HG02642 (cell line): ENCODE data around the gene SH3BP5.

ENCODE experiments used
- ATAC-seq: cut with Tn5 transposase; IDR thresholded peaks from one replicate; pipeline ENCODE4 v1.9.1; 2021; ENCODE audit warnings: mild to moderate bottlenecking; ENCODE audit not compliant: unreplicated experiment, poor library complexity

The SH3BP5 gene

DNA sequence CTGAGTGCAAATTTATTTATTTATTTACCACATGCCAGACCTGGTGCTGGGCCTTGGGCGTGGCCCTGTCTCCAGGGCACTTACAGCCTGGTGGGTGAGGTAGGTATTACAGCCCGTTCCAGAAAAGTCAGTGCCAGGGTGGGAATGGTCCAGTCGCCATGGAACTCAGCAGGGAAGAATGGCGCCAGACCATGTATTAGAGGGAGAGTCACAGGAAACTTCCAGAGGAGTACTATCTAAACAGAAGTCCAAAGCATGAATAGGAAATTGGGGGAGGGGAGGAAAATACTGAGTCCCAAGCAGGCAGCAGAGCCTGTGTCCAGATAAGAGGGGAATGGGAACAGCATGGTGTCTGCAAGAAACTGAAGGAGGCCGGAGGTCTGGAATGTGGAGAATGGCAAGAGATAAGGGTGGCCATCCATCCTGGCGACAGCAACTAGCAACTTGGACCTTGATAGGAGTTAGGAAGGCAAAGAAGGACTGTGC lies 27.0 kb downstream of the SH3BP5 start:
- ATAC-seq = no peak

DNA sequence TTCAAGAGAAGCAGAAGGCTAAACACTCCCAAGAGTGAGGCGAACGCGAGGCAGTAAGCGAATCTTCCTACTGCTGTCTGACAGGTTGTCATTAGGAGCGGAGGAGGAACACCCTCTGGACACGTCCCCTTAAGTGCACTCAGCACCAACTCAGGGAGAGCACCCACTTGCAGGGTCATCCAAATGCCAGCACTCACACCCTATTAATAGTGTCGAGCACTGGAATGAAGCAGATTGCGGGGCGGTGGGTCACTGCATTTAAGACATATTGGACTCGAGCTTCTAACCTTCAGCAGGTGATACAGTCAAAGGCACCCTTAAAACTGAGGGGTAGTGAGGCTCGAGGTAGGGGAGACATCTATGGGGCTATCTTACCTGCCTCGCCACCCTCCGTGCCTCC lies 28.7 kb downstream of the SH3BP5 start:
- ATAC-seq = no peak

DNA sequence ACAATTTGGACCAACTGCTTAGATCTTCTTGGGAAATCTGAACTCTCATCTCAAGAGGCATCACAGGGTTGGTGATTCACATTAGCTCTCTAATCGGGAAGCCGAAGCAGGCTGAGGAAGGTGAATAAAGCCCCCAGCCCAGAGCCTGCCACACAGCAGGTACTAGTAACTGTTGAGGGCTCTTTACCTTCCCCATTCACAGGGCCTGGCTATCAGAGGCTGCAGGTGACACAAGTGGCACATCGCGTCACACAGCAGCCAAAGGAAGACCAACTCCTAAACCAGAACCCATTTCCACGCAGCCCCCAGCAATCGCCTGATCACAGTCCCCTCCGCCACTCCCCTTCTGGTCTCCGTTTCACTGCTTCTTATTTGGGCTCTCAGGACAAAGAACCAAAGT lies 29.2 kb downstream of the SH3BP5 start:
- no peak for ATAC-seq

DNA sequence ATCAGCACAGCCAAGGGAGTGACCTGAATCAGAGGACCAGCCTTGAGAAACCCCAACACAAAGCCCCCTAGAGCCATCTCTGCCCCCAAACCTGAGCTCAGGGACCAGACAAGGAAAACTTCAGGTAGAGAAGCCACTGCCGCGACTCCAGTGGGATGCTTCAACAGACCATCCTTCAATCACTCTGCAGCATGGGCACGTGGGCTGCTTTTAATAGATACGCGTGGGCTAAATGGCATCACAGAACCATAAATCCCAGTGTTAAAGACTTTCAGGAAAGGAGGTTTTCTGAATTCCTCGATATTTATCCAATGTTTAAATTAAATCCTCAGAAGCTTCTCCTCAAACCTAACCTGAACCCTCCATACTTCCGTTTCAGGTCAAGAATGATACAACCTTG lies 30.6 kb downstream of the SH3BP5 start:
- no peak for ATAC-seq

DNA sequence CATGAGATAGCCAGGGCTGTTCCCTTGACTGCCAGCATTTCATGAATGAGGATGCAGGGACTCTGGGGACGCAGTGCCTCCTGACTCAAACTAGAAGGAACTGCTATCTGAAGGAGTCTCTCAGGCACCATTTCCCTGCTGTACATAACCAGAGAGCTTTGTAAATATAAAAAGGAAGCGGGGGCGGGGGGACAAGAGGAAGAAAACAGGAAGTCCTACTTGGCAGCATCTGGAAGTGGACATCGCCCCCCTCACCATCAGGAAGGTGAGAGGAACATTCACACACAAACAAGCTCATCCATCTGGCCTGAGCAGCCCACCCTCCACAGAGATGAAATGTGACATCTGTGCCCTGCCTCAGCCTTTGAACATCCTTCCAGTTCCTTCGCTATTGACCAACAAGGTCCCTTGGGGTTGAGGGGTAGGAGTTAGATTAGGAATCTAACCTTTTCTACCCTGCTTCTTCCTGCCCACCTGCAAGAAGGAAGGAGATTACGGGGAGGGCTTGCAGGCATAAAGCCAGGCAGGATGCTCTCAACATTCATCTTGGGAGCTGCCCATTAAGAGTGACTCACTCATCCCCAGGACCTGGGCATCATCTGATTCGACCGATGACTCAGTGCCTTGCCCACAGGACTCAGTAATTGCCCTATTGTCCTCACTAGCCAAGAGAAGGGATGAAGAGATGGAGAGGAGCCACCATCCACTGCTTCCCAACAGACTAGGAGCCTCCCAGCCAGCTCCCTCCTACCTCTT lies 31.9 kb downstream of the SH3BP5 start:
- no peak for ATAC-seq

DNA sequence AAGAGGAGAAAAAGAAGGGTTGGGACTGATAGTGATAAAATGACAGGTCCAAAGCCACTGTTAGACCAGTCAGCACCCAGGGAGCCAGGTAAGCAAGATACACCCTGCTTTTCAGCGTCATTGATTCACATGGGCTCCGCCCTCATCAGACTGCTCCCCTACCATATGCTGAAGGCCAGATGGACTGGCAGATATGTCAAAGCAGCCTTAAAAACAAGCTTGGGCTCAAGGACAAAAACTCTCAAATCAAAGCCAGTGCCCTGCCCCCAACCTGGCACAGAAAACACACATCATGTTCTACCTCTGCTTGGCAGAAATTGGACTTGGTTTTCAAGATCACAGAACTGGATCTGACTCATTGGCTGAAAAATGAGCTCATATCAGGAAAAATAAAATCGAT lies 33.4 kb downstream of the SH3BP5 start:
- no peak for ATAC-seq

DNA sequence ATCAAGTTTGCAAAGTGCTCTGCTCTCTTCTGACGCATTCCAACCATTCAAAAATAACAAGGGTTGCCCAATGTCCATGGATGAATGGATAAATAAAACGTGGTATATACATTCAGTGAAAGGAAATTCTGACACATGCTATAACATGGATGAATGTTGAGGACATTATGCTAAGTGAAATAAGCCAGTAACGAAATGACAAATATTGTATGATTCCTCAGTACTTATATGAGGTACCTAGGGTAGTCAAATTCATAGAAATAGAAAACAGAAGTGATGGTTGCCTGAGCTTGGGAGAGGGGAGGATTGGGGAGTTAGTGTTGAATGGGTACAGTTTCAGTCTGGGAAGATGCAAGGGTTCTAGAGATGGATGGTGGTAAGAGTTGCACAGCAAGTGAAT lies 33.9 kb downstream of the SH3BP5 start:
- no peak for ATAC-seq

DNA sequence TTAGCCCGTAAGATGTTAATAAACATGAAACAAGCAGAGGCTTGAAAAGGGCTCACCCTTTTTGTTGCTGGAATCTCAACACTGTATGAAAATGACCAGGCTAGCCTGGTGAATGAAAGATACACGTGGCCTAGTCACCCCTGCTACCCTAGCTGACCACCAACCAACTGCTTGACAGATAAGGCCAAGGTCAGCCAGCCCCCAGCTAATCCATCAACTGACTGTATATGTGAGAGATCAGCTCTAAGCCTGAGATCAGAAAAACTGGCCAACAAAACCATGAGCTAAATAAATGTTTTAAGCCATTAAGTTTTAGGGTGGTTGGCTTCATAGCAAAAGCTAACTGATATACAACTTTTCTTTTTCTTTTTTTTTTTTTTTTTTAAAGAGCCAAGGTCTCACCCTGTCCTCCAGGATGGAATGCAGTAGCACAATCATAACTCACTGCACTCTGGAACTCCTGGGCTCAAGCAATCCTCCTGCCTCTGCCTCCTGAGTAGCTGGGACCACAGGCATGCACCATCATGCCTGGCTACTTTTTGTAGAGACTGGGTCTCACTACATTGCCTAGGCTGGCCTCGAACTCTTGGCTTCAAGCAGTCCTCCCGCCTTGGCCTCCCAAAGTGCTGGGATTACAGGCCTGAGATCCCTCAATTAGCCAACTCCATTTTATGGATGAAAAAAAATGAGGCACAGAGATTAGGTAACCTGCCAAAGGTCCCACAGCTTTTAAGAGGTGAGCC lies 34.6 kb downstream of the SH3BP5 start:
- ATAC-seq = no peak

DNA sequence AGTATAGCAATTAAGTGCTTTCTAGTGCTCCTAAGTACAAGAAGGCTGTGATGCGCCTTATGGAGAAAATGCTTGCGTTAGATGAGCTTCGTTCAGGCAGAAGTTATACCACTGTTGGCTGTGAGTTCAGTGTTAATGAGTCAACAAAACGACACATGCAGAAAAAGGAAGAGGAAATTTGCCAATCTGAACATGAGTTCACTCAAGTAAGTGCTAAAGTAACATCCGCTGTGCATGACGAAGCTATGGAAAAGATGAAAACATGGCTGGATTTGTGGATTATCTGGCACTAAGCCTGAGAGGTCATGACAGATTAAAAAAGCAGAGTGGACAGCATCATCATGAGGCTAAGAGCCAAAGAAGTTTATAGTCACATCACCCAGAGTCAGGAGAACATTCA lies 36.9 kb downstream of the SH3BP5 start:
- ATAC-seq = no peak

DNA sequence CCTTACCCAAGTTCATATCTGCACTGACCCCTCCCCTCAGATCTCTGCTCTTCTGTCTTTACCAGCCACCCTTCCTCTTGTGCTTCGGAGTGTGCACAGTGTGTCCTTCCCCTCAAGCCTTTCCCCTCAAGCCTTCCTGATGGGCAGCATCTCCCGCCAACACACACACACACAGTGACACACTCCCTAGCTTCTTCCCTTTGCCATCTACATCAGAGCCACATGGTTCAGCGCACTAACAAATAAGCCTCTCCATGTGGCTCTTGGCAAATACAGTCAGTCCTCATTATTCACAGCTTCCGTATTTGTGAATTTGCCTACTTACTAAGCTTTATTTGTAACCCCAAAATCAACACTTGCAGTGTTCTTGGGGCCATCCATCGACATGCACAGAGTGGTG lies 37.5 kb downstream of the SH3BP5 start:
- no peak for ATAC-seq

DNA sequence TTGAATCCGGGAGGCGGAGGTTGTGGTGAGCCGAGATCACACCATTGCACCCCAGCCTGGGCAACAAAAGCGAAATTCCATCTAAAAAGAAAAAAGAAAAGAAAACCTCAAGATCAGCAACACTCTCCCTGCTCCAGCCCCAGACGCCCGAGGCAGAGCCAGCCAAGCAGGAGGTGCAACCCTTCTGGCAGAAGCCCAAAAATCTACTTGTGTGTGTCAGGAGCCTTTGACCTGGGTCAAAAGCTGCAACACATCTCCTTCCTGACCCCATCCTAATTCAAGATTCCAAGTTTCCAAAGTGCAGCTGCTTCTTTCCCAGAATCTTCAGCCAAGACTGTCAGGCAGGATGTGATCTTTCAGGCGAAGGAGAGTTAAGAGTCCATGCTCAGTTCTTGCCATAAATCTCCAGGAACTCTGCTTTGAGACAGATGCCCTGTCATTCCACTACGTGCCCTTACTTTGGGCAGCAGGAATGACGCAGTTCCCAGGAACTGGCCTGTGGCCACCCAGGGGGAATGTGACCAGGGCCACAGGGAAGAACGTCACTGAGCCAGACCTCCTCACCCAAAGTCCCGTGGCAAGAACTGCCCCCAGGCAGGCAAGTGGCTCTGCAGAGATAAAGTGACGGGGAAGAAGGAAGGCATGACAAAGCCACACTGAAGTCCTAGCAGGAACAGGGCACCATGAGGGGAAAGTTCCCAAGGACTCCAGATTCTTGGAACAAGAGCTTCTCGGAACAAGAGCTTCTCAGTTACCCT lies 39.4 kb downstream of the SH3BP5 start:
- no peak for ATAC-seq

DNA sequence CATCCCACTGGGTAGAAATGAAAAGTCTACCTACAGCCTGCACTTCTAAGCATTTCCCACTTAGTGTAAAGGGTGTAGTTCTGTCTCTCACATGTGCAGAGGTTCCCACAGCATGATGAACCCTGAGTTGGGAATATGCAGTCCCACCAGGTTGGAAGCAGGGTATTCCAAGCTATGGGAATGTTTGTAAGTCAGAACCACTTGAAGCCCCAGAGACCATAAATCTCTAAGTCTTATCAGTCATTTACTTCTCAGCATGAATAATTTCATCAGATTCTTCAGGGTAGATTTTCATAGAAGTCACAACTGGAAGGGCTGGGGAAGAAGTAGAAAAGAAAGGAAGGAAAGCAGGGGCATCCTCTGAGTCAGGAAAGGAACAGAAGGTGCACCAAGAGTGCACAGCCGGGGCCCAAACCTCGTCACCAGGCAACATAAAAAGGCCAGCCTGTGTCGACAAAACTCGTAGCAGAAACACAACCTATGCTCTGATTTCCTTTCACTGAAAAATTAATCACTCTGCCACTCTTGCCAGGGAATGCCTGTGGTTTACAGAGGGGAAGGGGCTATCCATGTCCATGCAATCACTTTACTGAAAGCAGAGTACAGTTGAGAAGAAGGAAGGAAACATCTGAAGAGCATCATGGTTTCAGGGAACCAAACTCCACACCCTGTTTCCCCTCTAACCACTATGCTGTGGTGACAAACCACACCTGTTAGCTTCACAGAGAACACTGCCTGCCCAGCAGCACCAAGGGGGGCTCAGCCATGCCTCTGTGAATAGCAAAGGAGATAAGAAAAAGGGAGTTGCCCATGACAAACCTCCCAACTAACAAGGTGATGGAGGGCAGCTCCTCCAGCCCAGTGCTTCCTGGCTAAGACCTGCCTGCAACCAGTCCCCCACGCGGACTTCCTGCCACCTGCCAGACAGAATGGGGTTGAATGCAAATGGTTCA lies 40.5 kb downstream of the SH3BP5 start:
- peak; percentile 87 for ATAC-seq

DNA sequence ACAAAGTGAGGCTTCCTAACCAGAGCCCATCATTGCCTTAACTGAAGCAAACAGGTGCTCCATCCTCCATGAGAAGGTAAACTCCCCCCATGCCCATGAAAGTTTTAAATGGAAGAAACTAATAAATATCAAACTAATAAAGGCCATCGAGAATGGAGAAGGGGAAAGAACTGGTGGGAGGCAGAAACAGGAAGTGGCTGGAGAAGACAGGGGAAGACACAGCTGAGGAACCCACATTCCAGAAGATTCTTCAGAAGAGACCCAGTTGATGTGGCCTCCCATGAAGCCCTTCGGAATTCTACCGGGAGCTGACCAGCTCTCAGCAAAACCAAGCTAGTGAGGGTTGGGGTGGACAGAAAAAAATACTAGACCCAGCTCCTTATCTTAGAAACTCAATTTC lies 41.6 kb downstream of the SH3BP5 start:
- ATAC-seq = no peak

DNA sequence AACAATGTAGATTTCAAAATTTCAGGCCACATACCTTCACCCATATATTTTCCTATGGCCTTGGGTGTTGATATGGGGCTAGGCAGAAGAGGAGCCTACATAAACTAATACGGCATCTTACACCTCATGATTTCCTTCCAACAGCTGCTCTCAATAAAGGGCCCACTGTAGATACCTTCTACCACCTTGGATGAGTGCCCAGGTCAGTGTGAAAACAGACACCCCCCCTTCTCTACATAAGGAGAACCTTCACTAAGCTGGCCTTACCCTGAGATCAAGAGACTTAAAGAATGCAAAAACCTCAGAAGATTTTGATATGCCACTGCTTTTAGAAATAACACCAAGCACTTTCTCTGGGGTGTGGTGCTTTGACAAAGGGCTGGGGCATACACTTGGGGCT lies 42.7 kb downstream of the SH3BP5 start:
- no peak for ATAC-seq

DNA sequence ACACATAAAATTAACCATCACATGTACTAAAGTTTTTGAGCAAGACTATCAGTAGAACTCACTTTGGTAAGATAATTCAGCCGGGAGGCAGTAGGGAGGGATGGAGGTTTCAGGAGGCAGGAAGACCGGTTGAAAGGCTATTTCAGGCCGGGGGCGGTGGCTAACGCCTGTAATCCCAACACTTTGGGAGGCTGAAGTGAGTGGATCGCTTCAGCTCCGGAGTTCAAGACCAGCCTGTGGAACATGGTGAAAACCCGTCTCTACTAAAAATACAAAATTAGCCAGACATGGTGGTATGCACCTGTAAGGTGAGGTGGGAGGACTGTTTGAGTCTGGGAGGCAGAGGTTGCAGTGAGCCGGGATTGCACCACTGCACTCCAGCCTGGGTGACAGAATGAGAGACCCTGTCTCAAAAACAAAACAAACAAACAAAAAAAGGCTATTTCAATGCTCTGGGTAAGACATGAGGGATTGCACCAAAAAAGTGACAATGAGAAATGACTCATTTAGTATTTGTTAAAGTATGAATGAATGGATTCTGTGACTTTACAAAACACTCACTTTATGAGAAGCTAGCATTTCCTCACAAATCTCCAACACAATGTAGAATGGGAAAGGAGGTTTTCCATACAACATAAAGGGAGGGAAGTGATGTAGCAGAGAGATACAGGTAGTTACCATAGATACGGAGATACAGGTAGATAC lies 43.9 kb downstream of the SH3BP5 start:
- no peak for ATAC-seq

DNA sequence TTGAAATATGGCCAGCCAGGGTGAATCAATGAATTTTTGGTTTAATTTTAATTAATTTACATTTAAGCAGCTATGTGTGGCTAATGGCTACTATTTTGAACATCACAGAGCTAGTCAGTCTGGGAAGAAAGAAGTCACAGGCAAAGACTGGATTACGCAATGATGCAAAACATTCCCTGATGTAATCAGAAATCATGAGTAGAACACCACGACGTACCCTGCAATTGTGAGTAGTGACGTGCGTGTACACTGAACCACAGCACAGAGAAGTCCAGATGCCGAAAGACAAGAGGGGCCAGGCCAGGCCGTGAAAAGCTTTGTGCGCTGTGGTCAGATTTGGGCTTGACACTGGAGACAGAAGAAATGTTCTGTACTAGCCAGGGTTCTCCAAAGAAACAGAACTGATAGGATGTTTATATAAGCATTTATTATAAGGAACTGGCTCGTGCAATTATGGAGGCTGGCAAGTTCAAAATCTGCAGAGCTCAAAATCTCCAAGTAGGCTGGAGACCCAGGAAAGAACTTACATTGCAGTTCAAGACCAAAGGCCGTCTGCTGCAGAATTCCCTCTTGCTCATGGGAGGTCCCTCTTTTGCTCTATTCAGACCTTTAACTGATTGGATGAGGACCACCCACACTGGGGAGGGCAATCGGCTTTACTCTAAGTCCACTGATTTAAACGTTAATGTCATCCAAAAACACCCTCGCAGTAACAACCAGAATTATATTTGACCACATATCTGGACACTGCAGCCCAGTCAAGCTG lies 44.6 kb downstream of the SH3BP5 start:
- ATAC-seq = no peak

DNA sequence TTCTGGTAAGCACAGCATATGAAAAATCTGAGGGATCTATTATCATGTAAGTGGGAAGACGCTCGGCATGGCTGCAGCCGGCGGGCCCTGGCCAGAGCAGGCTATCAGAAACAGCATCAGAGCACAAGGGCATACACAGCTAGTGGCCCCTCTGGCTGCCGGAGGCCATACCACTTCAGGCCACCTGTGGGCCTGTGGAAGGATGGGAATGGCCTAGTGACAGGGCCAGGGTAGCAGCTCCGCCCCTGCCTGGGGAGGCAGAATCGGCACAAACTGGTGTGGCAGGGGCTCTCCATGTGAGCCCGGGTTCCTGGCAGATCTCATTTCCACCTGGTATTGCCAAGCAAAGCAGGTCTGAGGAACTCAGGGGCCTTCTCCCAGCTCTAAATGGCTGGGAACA lies 46.4 kb downstream of the SH3BP5 start:
- ATAC-seq = no peak

DNA sequence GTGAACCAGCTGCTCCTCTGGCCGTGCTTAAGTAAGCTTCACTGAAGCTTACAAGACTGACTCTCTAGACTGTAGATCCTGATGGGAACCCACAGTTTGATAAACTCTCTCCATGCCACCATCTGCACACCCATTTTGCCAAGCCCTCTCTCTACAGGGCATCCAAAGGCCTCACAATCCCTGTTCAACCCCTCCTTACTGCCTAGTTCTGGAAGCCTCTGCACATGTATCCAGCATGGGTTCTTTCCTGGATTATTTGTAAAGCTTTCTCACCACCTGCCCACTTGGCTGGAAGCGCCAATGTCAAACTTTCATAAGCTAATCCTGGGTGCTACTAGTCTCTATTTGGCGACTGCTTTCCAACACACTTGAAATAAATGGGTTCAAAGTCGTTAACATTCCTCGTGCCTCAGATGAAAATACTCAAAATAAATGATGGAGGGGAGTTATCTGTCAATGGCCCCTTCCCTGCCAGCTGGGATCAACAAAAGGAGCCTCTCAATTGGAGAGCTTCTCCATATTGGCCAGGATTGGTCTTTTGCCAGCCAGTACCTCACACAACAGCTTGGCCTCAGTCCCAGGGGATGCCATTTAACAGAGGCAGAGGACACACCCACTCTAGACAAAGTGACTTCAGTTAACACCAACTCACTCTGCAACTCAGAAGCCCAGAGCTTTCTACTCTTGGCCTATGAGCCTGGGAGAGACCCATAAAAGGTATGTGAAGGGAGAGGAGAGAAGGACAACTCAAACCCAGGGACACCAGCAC lies 48.1 kb downstream of the SH3BP5 start:
- no peak for ATAC-seq
